GM12874 (cell line): ENCODE measurements around the gene DCST2.

Experiments used
- TF ChIP-seq, protein P1 (sequence below): IDR thresholded peaks from 2 replicates; pipeline ENCODE4 v1.5.1; 2011; ENCODE audit warnings: low read depth, mild to moderate bottlenecking, control low read depth, low read length, moderate library complexity; ENCODE audit not compliant: insufficient read depth

DCST2 gene

DNA sequence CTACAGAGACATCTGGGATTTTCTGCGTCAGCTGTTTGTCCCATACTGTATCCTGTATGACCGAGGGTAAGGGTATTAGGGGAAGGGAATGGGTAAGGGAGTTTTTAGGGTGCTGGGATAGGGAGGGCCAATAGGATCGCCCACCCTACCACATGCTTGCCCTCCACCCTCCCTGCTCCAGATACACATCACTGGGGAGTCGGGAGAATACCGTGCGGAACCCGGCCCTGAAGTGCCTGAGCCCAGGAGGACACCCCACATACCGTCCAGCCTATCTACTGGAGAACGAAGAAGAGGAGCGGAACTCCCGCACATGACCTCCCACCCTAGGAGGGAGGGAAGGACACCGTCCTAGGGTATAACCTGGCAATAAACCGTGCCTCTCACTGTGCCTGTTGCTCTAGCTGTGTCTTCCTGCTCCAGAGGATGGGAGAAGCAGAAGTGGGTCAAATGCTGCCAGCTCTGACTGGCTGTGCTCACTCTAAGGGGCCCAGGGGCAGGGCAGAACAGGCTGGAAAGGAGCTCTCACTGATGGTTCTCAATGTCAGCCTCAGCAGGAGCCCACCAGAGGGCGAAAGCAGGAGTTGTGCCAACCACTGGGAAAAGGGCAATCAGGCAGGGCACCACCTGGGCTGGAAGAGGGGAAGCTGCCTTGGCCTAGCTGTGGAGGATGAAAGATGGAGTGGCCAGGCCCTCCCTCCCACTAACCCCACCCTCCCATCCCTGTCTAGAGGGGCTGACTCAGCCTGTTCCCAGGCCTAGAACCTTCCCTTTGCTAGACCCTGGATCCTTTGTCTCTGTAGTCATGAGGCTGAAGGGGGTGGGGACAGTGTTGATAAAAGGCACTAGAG lies 40.6 kb downstream of the DCST2 start:
- TF ChIP-seq, protein P1, sequence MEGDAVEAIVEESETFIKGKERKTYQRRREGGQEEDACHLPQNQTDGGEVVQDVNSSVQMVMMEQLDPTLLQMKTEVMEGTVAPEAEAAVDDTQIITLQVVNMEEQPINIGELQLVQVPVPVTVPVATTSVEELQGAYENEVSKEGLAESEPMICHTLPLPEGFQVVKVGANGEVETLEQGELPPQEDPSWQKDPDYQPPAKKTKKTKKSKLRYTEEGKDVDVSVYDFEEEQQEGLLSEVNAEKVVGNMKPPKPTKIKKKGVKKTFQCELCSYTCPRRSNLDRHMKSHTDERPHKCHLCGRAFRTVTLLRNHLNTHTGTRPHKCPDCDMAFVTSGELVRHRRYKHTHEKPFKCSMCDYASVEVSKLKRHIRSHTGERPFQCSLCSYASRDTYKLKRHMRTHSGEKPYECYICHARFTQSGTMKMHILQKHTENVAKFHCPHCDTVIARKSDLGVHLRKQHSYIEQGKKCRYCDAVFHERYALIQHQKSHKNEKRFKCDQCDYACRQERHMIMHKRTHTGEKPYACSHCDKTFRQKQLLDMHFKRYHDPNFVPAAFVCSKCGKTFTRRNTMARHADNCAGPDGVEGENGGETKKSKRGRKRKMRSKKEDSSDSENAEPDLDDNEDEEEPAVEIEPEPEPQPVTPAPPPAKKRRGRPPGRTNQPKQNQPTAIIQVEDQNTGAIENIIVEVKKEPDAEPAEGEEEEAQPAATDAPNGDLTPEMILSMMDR, result 0 out of 2 replicates have a peak, but pooled peaks have one; percentile 15

DNA sequence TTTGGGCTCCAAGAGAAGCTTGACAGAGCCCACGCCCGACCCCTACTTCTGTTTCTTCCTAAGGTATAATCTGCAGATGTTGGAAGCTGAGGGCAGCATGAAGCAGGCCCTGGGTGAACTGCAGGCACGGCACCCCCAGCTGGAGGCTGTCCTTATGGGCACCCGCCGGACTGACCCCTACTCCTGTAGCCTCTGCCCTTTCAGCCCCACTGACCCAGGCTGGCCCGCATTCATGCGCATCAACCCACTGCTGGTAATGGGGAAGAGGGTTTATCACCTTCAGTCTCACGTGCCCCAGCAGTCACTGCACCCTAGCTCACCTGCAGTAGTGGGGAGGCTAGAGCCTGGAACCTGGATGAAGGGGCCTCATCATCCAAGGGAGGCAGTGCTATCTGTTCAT lies 43.3 kb downstream of the DCST2 start:
- TF ChIP-seq, protein P1, result no peak

DNA sequence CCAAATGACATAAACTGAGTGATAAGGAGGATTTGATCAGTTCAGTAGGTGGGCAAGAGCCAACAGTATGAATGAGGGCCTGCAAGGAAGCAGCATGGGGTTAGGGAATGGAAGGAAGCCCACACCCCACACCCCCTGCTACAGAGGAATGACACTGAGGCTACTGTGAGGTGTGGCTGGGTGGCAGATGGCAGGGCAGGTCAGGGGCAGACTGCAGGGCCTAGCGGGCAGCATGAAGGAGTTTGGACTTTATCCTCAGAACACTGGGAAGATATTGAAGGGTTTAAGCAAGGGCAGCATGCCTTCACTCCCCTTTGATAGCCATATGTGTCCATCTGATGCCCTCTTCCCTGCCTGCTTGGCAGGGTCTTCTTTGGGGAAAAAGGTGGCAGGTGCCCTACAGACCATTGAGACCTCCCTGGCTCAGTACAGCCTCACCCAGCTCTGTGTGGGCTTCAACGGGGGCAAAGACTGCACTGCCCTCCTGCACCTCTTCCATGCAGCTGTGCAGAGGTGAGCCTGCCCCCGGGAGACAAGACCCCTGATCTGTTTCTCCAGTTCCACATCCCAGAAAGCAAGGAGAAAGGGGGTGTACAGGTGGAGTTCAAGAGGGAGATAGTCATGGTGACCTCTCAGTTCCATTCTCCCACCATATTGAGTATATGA lies 44.3 kb downstream of the DCST2 start:
- TF ChIP-seq, protein P1, result no peak

DNA sequence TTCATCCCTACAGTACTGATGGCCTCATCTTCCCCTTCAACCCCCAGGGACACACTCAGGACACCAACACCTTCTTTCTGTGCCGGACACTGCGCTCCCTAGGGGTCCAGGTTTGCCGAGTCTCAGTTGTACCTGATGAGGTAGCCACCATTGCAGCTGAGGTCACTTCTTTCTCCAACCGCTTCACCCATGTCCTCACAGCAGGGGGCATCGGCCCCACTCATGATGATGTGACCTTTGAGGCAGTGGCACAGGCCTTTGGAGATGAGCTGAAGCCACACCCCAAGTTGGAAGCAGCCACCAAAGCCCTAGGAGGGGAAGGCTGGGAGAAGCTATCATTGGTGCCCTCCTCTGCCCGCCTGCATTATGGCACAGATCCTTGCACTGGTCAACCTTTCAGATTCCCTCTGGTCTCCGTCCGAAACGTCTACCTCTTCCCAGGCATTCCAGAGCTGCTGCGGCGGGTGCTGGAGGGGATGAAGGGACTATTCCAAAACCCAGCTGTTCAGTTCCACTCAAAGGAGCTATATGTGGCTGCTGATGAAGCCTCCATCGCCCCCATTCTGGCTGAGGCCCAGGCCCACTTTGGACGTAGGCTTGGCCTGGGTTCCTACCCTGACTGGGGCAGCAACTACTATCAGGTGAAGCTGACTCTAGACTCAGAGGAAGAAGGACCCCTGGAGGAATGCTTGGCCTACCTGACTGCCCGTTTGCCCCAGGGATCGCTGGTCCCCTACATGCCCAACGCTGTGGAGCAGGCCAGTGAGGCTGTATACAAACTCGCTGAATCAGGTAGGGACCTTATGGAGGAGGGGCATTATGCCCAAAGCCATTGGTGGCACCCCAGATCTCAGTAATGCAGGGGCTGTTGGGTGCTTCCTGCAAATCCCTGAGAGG lies 45.3 kb downstream of the DCST2 start:
- TF ChIP-seq, protein P1, result no peak

DNA sequence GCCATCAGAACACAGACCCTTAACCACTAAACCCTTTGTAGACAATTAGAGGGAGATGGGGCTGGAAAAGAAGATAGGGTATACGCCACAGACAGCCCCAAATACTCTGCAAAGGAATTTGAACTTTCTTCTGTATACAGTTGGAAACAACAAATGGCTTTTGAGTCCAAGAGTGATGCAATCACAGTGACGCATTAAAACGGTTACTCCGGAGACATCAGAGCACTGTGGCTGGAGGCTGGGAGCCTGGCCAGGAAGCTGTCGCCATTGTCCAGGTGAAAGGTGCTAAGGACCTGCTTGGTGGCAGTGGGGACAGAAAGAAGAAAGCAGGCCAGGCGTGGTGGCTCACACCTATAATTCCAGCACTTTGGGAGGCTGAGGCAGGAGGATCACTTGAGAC lies 46.3 kb downstream of the DCST2 start:
- TF ChIP-seq, protein P1, result no peak

DNA sequence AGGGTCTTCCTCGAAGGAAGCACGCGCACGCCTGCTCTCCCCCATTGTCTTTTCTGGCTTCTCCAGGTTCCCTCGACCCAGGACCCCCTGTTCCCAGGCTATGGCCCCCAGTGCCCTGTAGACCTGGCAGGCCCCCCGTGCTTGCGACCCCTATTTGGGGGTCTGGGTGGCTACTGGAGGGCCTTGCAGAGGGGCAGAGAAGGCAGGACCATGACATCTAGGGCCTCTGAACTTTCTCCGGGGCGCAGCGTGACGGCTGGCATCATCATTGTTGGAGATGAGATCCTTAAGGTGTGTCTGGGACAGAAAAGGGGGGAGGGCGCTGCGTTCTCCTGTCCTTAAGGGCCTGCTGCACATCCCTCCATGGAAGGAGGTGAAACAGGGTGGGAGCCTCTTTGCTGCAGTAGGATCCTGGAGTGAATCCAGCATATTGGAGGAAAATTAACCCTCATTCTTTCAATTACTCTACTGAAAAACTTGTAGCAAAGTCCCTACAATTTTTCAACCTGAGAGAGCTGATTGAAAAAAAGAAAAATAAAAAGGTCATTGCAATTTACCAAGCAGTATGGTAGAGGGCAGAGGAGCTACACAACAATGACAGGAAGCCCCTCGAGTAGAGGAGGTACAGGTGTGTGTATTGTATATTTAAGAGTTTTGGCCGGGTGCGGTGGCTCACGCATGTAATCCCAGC lies 49.7 kb downstream of the DCST2 start:
- TF ChIP-seq, protein P1, result no peak
